GM18519 (cell line): ENCODE measurements around the gene SCD.

ENCODE experiments used
- ATAC-seq: cut with Tn5 transposase; IDR thresholded peaks from one replicate; pipeline ENCODE4 v1.9.1; 2021; ENCODE audit warnings: mild to moderate bottlenecking, moderate library complexity; ENCODE audit not compliant: unreplicated experiment, low FRiP score

The SCD gene

DNA sequence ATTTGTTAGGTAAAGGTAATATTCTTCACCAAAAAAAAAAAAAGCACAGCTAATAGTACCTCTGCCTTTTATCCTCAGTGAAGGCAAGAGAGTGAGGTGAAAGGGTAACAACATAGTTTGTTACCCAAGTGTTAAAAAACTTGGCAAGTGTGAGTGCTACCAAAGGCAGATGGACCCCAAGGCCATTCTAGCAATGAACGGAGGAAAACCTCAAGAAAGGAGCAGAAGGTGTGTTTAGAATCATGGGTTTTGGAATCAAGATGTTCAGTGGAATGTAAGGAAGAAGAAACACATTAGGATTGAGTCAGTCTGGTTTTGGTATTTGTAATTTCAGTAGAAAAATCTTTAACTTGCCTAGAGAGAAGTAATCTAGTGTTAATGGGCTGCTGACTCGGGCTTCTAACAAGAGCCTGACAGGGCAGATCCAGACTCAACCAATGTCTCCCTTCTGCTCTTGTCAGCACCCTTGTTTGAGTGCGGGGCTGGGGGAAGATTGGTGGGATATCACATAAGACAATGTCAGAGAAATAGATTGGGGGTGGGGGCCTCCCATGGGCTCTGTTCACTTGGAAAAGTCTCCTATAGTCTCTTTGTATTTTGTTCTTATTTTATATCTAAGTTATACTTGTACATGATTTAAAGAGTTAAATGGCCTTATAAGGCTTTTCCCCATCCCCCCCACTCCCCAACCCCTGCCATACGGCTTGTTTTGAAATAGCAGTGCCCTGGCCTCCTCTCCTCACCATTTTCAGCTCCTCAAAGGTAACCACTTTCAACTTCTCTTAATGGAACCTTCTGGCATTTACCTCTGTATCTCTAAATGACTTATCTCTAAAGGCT, 44.4 kb downstream of the SCD start:
- no peak for ATAC-seq

DNA sequence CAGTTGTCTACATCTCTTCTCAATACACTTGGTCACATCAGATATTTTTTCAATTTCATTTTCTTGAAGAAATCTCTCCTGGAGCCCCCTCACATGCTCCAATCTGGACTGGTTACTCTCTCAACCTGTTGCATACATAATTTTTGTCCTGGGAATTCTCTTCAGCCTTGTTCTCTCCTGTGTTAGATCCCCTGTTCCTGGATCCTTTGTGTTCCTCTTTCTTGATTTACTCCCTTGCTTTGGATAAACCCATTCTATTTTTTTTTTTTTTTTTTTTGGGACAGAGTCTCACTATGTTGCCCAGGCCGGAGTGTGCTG, 45.6 kb downstream of the SCD start:
- ATAC-seq = no peak

GRCh38 chr10:100395626-100396025, 48.6 kb downstream of the SCD start:
- no peak for ATAC-seq

- no peak for ATAC-seq
Measured at GRCh38 chr10:100396605-100397004, 49.6 kb downstream of the SCD start.

GRCh38 chr10:100401631-100402328, 54.7 kb downstream of the SCD start:
- ATAC-seq = no peak

DNA sequence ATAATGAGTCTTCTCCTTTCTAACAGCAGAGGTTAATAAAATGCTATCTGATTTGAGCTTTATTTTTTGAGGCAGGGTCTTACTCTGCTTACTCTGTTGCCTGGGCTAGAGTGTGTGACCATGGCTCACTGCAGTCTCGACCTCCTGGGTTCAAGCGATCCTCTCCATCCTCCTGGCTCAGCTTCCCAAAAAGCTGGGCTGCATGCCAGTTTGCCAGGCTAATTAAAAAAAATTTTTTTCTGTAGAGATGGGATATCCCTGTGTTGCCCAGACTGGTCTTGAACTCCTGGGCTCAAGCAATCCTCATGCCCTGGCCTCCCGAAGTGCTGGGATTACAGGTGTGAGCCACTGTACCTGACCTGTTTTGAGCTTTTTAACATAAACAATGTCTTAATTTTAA, 56.7 kb downstream of the SCD start:
- no peak for ATAC-seq

- ATAC-seq = no peak
Measured at GRCh38 chr10:100413173-100413572, 66.1 kb downstream of the SCD start.
